ENCODE data around the gene ELOA2.

Gene ELOA2

GRCh38 chr18:47067648-47068047, 32.2 kb upstream of the ELOA2 start:
- TF ChIP-seq, protein P1, sequence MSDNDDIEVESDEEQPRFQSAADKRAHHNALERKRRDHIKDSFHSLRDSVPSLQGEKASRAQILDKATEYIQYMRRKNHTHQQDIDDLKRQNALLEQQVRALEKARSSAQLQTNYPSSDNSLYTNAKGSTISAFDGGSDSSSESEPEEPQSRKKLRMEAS (IDR thresholded peaks at IDR 0.05; ENCODE audit: low read depth, low read length): no peak
- TF ChIP-seq MYC (IDR thresholded peaks at IDR 0.05; ENCODE audit: low read depth, low read length) (no peak), POLR2A (IDR thresholded peaks at IDR 0.05; ENCODE audit: extremely low read depth, insufficient read length) (no peak)
- TF ChIP-seq, protein P2, sequence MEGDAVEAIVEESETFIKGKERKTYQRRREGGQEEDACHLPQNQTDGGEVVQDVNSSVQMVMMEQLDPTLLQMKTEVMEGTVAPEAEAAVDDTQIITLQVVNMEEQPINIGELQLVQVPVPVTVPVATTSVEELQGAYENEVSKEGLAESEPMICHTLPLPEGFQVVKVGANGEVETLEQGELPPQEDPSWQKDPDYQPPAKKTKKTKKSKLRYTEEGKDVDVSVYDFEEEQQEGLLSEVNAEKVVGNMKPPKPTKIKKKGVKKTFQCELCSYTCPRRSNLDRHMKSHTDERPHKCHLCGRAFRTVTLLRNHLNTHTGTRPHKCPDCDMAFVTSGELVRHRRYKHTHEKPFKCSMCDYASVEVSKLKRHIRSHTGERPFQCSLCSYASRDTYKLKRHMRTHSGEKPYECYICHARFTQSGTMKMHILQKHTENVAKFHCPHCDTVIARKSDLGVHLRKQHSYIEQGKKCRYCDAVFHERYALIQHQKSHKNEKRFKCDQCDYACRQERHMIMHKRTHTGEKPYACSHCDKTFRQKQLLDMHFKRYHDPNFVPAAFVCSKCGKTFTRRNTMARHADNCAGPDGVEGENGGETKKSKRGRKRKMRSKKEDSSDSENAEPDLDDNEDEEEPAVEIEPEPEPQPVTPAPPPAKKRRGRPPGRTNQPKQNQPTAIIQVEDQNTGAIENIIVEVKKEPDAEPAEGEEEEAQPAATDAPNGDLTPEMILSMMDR (IDR thresholded peaks at IDR 0.05; ENCODE audit: low read depth, low read length): no peak
- DNase-seq (ENCODE audit: low read depth): no peak
- H3K4me3 ChIP-seq (ENCODE audit: low read depth, low read length): no peak overlapping the region

GRCh38 chr18:47063096-47063495, 27.7 kb upstream of the ELOA2 start:
- no peak for DNase-seq (ENCODE audit: low read depth)
- H3K4me3 ChIP-seq (ENCODE audit: low read depth, low read length): no peak overlapping the region
- TF ChIP-seq, protein P1 (IDR thresholded peaks at IDR 0.05; ENCODE audit: low read depth, low read length): no peak
- no peak for TF ChIP-seq POLR2A (IDR thresholded peaks at IDR 0.05; ENCODE audit: extremely low read depth, insufficient read length)
- TF ChIP-seq, protein P2 (IDR thresholded peaks at IDR 0.05; ENCODE audit: low read depth, low read length): no peak
- TF ChIP-seq MYC (IDR thresholded peaks at IDR 0.05; ENCODE audit: low read depth, low read length): no peak

- no peak overlapping the region for H3K4me3 ChIP-seq (ENCODE audit: low read depth, low read length)
- DNase-seq (ENCODE audit: low read depth): no peak
- TF ChIP-seq, protein P1 (IDR thresholded peaks at IDR 0.05; ENCODE audit: low read depth, low read length): no peak
- TF ChIP-seq MYC (IDR thresholded peaks at IDR 0.05; ENCODE audit: low read depth, low read length) (no peak), POLR2A (IDR thresholded peaks at IDR 0.05; ENCODE audit: extremely low read depth, insufficient read length) (no peak)
- TF ChIP-seq, protein P2 (IDR thresholded peaks at IDR 0.05; ENCODE audit: low read depth, low read length): no peak
Measured at GRCh38 chr18:47062471-47062870, 27.1 kb upstream of the ELOA2 start.

GRCh38 chr18:47054369-47054768, 18.9 kb upstream of the ELOA2 start:
- DNase-seq (ENCODE audit: low read depth): no peak
- TF ChIP-seq, protein P2 (IDR thresholded peaks at IDR 0.05; ENCODE audit: low read depth, low read length): no peak
- no peak for TF ChIP-seq MYC (IDR thresholded peaks at IDR 0.05; ENCODE audit: low read depth, low read length)
- no peak for TF ChIP-seq POLR2A (IDR thresholded peaks at IDR 0.05; ENCODE audit: extremely low read depth, insufficient read length)
- TF ChIP-seq, protein P1 (IDR thresholded peaks at IDR 0.05; ENCODE audit: low read depth, low read length): no peak
- H3K4me3 ChIP-seq (ENCODE audit: low read depth, low read length): no peak overlapping the region

DNA sequence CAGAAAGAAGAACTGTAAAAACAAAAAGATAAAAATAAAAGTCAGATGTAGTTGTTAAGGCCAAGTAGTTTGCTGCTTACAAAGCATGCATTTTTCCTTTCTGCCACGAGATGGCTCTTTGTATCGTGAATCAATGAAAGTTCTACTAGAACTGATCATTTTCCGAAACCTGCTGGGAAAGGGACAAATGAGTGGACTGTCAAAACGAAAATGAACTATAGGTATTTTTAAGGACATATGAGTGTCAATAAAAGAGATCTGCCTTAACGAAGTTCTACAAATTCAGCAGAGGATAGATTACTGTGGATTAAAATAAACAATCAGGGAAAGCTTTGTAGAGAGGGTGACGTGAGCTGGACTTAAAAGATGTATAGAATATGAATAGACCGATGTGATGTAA, 15.0 kb upstream of the ELOA2 start:
- H3K4me3 ChIP-seq (ENCODE audit: low read depth, low read length): no peak overlapping the region
- peak; percentile 45 for DNase-seq (ENCODE audit: low read depth)
- TF ChIP-seq, protein P2 (IDR thresholded peaks at IDR 0.05; ENCODE audit: low read depth, low read length): peak; percentile 43
- no peak for TF ChIP-seq MYC (IDR thresholded peaks at IDR 0.05; ENCODE audit: low read depth, low read length)
- TF ChIP-seq, protein P1 (IDR thresholded peaks at IDR 0.05; ENCODE audit: low read depth, low read length): peak; percentile 8; the same call in 1 of the 2 replicates

- no peak overlapping the region for H3K4me3 ChIP-seq (ENCODE audit: low read depth, low read length)
- DNase-seq (ENCODE audit: low read depth): no peak
- TF ChIP-seq, protein P1 (IDR thresholded peaks at IDR 0.05; ENCODE audit: low read depth, low read length): no peak
- no peak for TF ChIP-seq POLR2A (IDR thresholded peaks at IDR 0.05; ENCODE audit: extremely low read depth, insufficient read length)
- no peak for TF ChIP-seq MYC (IDR thresholded peaks at IDR 0.05; ENCODE audit: low read depth, low read length)
- TF ChIP-seq, protein P2 (IDR thresholded peaks at IDR 0.05; ENCODE audit: low read depth, low read length): no peak
Measured at GRCh38 chr18:47040982-47041381, 5.6 kb upstream of the ELOA2 start.

Data from NB4 (cell line).